Measurements from ENCODE around the gene TGFB1I1. TPM values are rescaled to one million over a fixed set of nuclear protein-coding genes. Genes with fewer than 3 reads are reported as not detected.

The TGFB1I1 gene
- total and polyA plus RNA-seq, 2 of the 13 experiments (the other 11 are each of a cell fraction or from before 2014, with no cell fraction given), result 0.80 to 2.9 TPM

- no peak for TF ChIP-seq ZNF740 (CRISPR knock-in tag; IDR thresholded peaks at IDR 0.05)
- TF ChIP-seq KDM3A (CRISPR knock-in tag; IDR thresholded peaks at IDR 0.05; ENCODE audit: low read depth), result peak; percentile 96; the same call in 1 of the 2 replicates
- peak; percentile 86; the same call in 1 of the 2 replicates for TF ChIP-seq ZNF614 (CRISPR knock-in tag; IDR thresholded peaks at IDR 0.05; ENCODE audit: borderline replicate concordance)
- peak; percentile 44; the same call in 1 of the 2 replicates for TF ChIP-seq HIC2 (CRISPR knock-in tag; IDR thresholded peaks at IDR 0.05; ENCODE audit: low read depth)
- TF ChIP-seq FOXO1 (CRISPR knock-in tag; IDR thresholded peaks at IDR 0.05), result peak; percentile 77
- 0 out of 2 replicates have a peak, but pooled peaks have one; percentile 30 for TF ChIP-seq DDIT3 (CRISPR knock-in tag; IDR thresholded peaks at IDR 0.05)
- TF ChIP-seq MIXL1 (CRISPR knock-in tag; IDR thresholded peaks at IDR 0.05), result peak; percentile 81
- peak; percentile 94 for TF ChIP-seq ZNF205 (CRISPR knock-in tag; IDR thresholded peaks at IDR 0.05)
- TF ChIP-seq TFDP2 (CRISPR knock-in tag; IDR thresholded peaks at IDR 0.05), result peak; percentile 83
- TF ChIP-seq MYNN (CRISPR knock-in tag; IDR thresholded peaks at IDR 0.05; ENCODE audit: low read depth), result peak; percentile 54; the same call in 1 of the 2 replicates
- peak; percentile 89; the same call in 1 of the 2 replicates for TF ChIP-seq ZNF510 (CRISPR knock-in tag; IDR thresholded peaks at IDR 0.05; ENCODE audit: low read depth)
- peak; percentile 94 for TF ChIP-seq PAX8 (CRISPR knock-in tag; IDR thresholded peaks at IDR 0.05; ENCODE audit: borderline replicate concordance)
- TF ChIP-seq CSRNP1 (CRISPR knock-in tag; IDR thresholded peaks at IDR 0.05), result peak; percentile 96
- TF ChIP-seq EEA1 (CRISPR knock-in tag; IDR thresholded peaks at IDR 0.05; ENCODE audit: borderline replicate concordance), result peak; percentile 98
- peak; percentile 96 for TF ChIP-seq ZNF564 (CRISPR knock-in tag; IDR thresholded peaks at IDR 0.05)
- peak; percentile 67; the same call in 1 of the 2 replicates for TF ChIP-seq ZNF691 (CRISPR knock-in tag; IDR thresholded peaks at IDR 0.05; ENCODE audit: borderline replicate concordance, low read depth)
- TF ChIP-seq SATB2 (CRISPR knock-in tag; IDR thresholded peaks at IDR 0.05), result peak; percentile 83
- no peak for TF ChIP-seq BCLAF1 (IDR thresholded peaks at IDR 0.05)
- no peak; the same call in 1 of the 2 replicates for TF ChIP-seq LCORL (IDR thresholded peaks at IDR 0.05)
- TF ChIP-seq LCORL (CRISPR knock-in tag; IDR thresholded peaks at IDR 0.05), result peak; percentile 92
These were observed 36.2 kb downstream of the TGFB1I1 start, which contains the start of gene RUSF1 (continued) for GRCh38 chr16:31507929-31508705.
